ENCODE results near the gene SPC24. TPM values are rescaled to one million over a fixed set of nuclear protein-coding genes. Genes with fewer than 3 reads are reported as not detected.

The SPC24 gene
- total RNA-seq, 2 experiments from 2014 or later = 60.5 to 70.9 TPM

- Mint-ChIP-seq H3K36me3 (ENCODE audit: low read depth) (no peaks in the 10 kb centered on the region), H3K9me3 (no peaks in the 10 kb centered on the region), H3K4me3 (no peak overlapping the region), H3K27me3 (peaks cover 2% of the 10 kb centered on the region), H3K27ac (no peak overlapping the region), H3K4me1 (ENCODE audit: low read depth) (no peaks in the 10 kb centered on the region)
- intact Hi-C loops (cut with micrococcal nuclease) = loop anchor here (5.0 kb wide), 1 partner anchor 65 kb away; no protein-coding TSS in a partner anchor
- ChIA-PET POLR2A (no interaction called here), CTCF (interaction anchor here (0.8 to 1.2 kb wide), 3 partner anchors 17 to 66 kb away, joined by 3 to 4 read pairs (median 3); no protein-coding TSS in a partner anchor)
- DNase-seq = no peak
- no peak for ATAC-seq
- no peak for TF ChIP-seq CTCF (IDR thresholded peaks at IDR 0.05)
Measured at GRCh38 chr19:11202488-11203193, 47.1 kb upstream of the SPC24 start.

DNA sequence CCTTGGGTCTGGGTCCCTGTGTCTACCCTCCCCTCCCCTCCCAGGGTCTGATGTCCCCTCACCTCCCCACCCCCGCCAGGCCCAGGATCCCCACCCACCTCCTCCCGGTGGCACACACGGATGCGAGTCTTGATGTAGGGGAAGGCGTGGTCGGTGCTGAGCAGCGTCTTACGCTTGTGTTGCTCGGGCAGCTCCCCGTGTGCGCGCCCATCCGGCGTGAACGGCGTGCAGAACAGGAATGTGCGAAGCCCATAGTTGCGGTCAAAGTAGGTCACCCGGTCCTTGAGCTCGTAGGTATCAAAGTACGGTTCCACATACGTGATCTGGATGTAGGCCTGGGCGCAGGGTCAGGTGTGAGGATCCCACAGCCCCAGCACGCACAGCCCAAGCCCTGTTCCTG is 46.2 kb upstream of the SPC24 start:
- CTCF ChIA-PET = no interaction called here
- POLR2A ChIA-PET = no interaction called here
- no peak for TF ChIP-seq CTCF (IDR thresholded peaks at IDR 0.05)
- Mint-ChIP-seq H3K9me3 (no peaks in the 10 kb centered on the region), H3K27ac (no peak overlapping the region), H3K36me3 (ENCODE audit: low read depth) (no peaks in the 10 kb centered on the region), H3K4me1 (ENCODE audit: low read depth) (no peaks in the 10 kb centered on the region), H3K4me3 (no peak overlapping the region), H3K27me3 (peaks cover 2% of the 10 kb centered on the region)
- DNase-seq = no peak
- intact Hi-C loops (cut with micrococcal nuclease) = loop anchor here (5.0 kb wide), 1 partner anchor 64 kb away; no protein-coding TSS in a partner anchor
- no peak for ATAC-seq

DNA sequence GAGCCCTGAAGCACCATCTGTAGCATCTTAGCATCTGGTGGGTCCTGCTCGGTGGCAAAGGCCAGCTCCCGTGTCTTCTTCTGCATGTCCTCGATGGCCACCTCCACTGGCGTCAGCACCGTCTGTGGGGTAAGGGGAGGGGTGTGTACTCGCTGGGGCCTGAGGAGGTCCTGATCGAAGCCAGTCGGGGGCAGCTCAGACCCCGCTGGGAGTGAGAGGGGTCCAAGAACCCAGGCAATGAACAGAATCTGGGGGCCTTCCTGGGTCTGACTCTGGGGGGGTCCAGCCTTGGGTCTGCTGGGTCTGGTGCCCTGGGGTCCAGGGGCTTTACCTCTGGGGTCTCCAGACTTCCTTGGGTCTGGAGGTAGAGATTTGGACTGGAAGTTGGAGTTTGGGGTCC is 45.3 kb upstream of the SPC24 start:
- CTCF ChIA-PET = no interaction called here
- no peak overlapping the region for H3K27ac Mint-ChIP-seq
- ATAC-seq (no peak), DNase-seq (no peak)
- H3K27me3 Mint-ChIP-seq = peaks cover 8% of the 10 kb centered on the region
- H3K9me3 Mint-ChIP-seq = no peaks in the 10 kb centered on the region
- intact Hi-C loops (cut with micrococcal nuclease) = loop anchor here (5.0 kb wide), 1 partner anchor 64 kb away; no protein-coding TSS in a partner anchor
- H3K36me3 Mint-ChIP-seq (ENCODE audit: low read depth) = no peaks in the 10 kb centered on the region
- H3K4me1 Mint-ChIP-seq (ENCODE audit: low read depth) = peaks cover 3% of the 10 kb centered on the region
- no peak for TF ChIP-seq CTCF (IDR thresholded peaks at IDR 0.05)
- POLR2A ChIA-PET = no interaction called here
- no peak overlapping the region for H3K4me3 Mint-ChIP-seq

- no peak for ATAC-seq
- intact Hi-C loops (cut with micrococcal nuclease) = loop anchor here (5.0 kb wide), 1 partner anchor 63 kb away; no protein-coding TSS in a partner anchor
- POLR2A ChIA-PET = no interaction called here
- Mint-ChIP-seq H3K27me3 (peaks cover 12% of the 10 kb centered on the region), H3K9me3 (no peaks in the 10 kb centered on the region), H3K36me3 (ENCODE audit: low read depth) (no peaks in the 10 kb centered on the region), H3K4me1 (ENCODE audit: low read depth) (peaks cover 7% of the 10 kb centered on the region), H3K4me3 (no peak overlapping the region), H3K27ac (no peak overlapping the region)
- TF ChIP-seq CTCF (IDR thresholded peaks at IDR 0.05) = no peak
- DNase-seq = no peak
- CTCF ChIA-PET = no interaction called here
Measured at GRCh38 chr19:11200015-11200574, 44.5 kb upstream of the SPC24 start.

DNA sequence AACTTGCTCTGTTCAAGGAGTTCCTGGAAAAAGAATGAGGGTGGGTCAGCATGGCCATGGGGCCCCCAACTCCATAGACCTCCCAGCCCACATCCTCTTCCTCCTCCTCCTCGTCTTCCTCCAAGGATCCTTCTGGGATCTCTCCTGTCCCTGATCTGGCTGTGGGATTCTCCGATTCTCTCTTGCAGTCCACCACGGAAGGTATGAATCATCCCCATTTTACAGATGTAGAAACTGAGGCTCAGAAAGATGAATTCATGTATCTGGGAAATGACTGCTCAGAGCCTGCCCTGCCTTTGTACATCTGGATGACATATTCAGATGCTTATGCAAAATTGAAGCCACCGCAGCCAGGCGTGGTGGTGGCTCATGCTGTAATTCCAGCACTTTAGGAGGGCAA is 43.9 kb upstream of the SPC24 start:
- TF ChIP-seq CTCF (IDR thresholded peaks at IDR 0.05) = no peak
- peaks cover 12% of the 10 kb centered on the region for H3K27me3 Mint-ChIP-seq
- intact Hi-C loops (cut with micrococcal nuclease) = no loop called here
- no peaks in the 10 kb centered on the region for H3K36me3 Mint-ChIP-seq (ENCODE audit: low read depth)
- CTCF ChIA-PET = interaction anchor here (2.0 kb wide), 1 partner anchor 73 kb away, joined by 6 read pairs; no protein-coding TSS in a partner anchor
- H3K4me1 Mint-ChIP-seq (ENCODE audit: low read depth) = peaks cover 7% of the 10 kb centered on the region
- no peak overlapping the region for H3K27ac Mint-ChIP-seq
- no peak overlapping the region for H3K4me3 Mint-ChIP-seq
- H3K9me3 Mint-ChIP-seq = no peaks in the 10 kb centered on the region
- POLR2A ChIA-PET = no interaction called here
- ATAC-seq (no peak), DNase-seq (no peak)

All from activated CD8-positive, alpha-beta T cell treated with anti-CD3 and anti-CD28 coated beads for 36 hours (primary cell).